Stimulated activated CD8-positive, alpha-beta memory T cell treated with anti-CD3 and anti-CD28 coated beads, Interleukin-12 subunit alpha, Interleukin-12 subunit beta, amount 100 ng/mL, for 4 hours (primary cell): Measurements from ENCODE around the gene BGLAP.

Source experiments
- DNase-seq: peaks from one replicate; pipeline ENCODE4 v3.0.0-alpha.2; 2020; ENCODE audit warnings: low read depth

BGLAP gene

GRCh38 chr1:156258859-156259258, 16.9 kb downstream of the BGLAP start:
- no peak for DNase-seq

- no peak for DNase-seq
Measured at GRCh38 chr1:156259805-156260204, 17.8 kb downstream of the BGLAP start.

- no peak for DNase-seq
Measured at GRCh38 chr1:156260896-156261295, 18.9 kb downstream of the BGLAP start.

GRCh38 chr1:156262461-156263287, 20.7 kb downstream of the BGLAP start:
- no peak for DNase-seq

GRCh38 chr1:156263288-156263655, 21.3 kb downstream of the BGLAP start:
- no peak for DNase-seq

- DNase-seq = no peak
Measured at GRCh38 chr1:156266051-156266450, 24.1 kb downstream of the BGLAP start.

GRCh38 chr1:156268336-156268735, 26.4 kb downstream of the BGLAP start:
- DNase-seq = no peak

- no peak for DNase-seq
Measured at GRCh38 chr1:156270314-156270713, 28.3 kb downstream of the BGLAP start.

- no peak for DNase-seq
Measured at GRCh38 chr1:156276532-156276931, 34.5 kb downstream of the BGLAP start.

- DNase-seq = no peak
Measured at GRCh38 chr1:156276966-156277381, 35.0 kb downstream of the BGLAP start.

- DNase-seq = no peak
Measured at GRCh38 chr1:156279837-156280236, 37.9 kb downstream of the BGLAP start.

- peak; percentile 23 for DNase-seq
Measured at GRCh38 chr1:156281281-156281680, 39.3 kb downstream of the BGLAP start.

GRCh38 chr1:156281693-156282478, 39.9 kb downstream of the BGLAP start:
- no peak for DNase-seq

- peak; percentile 90 for DNase-seq
Measured at GRCh38 chr1:156282479-156283222, 40.7 kb downstream of the BGLAP start, which contains the start of gene SMG5. Gene SMG5 (minus strand): TSS chr1:156282825. CDS start chr1:156282680, 145 bp downstream.

- no peak for DNase-seq
Measured at GRCh38 chr1:156283521-156283920, 41.5 kb downstream of the BGLAP start.

GRCh38 chr1:156284112-156284511, 42.1 kb downstream of the BGLAP start, which contains the start of gene TMEM79:
Gene TMEM79 (plus strand): TSS chr1:156284325. CDS start chr1:156285227, 902 bp downstream.
- no peak for DNase-seq

GRCh38 chr1:156284757-156285156, 42.8 kb downstream of the BGLAP start:
- no peak for DNase-seq

- DNase-seq = no peak
Measured at GRCh38 chr1:156285437-156285836, 43.5 kb downstream of the BGLAP start.

- no peak for DNase-seq
Measured at GRCh38 chr1:156286061-156286460, 44.1 kb downstream of the BGLAP start.

GRCh38 chr1:156289857-156290256, 47.9 kb downstream of the BGLAP start:
- DNase-seq = no peak

GRCh38 chr1:156291226-156292061, 49.5 kb downstream of the BGLAP start:
- peak; percentile 8 for DNase-seq
